ENCODE data around the gene MYCBP2.
"Not testable (repeated sequence)": the region's sequence is repeated elsewhere in the genome, so short reads cannot be mapped to it uniquely, and the experiment has no call there.

DNA sequence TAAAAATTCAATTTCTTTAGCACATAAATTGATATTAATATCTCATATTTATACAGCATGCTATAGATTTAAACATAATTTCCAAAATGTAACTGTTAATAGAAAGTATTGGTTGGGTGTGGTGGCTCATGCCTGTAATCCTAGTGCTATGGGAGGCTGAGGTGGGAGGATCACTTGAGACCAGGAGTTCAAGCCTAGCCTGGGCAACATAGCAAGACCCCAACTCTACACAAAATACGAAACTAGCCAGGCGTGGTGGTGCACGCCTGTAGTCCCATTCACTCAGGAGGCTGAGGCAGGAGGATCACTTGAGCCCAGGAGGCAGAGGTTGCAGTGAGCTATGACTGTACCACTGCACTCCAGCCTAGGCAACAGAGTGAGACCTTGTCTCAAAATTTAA is 20.5 kb upstream of the MYCBP2 start:
- TF ChIP-seq, protein P1, sequence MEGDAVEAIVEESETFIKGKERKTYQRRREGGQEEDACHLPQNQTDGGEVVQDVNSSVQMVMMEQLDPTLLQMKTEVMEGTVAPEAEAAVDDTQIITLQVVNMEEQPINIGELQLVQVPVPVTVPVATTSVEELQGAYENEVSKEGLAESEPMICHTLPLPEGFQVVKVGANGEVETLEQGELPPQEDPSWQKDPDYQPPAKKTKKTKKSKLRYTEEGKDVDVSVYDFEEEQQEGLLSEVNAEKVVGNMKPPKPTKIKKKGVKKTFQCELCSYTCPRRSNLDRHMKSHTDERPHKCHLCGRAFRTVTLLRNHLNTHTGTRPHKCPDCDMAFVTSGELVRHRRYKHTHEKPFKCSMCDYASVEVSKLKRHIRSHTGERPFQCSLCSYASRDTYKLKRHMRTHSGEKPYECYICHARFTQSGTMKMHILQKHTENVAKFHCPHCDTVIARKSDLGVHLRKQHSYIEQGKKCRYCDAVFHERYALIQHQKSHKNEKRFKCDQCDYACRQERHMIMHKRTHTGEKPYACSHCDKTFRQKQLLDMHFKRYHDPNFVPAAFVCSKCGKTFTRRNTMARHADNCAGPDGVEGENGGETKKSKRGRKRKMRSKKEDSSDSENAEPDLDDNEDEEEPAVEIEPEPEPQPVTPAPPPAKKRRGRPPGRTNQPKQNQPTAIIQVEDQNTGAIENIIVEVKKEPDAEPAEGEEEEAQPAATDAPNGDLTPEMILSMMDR (conservative IDR thresholded peaks at IDR 0.05; ENCODE audit: low read length): not testable (repeated sequence)
- TF ChIP-seq EZH2phosphoT487 (IDR thresholded peaks at IDR 0.05; ENCODE audit: borderline replicate concordance, low read depth, low read length): not testable (repeated sequence)

All from OCI-LY7 (cell line).